ENCODE results near the gene PTS. TPM values are rescaled to one million over a fixed set of nuclear protein-coding genes. Genes with fewer than 3 reads are reported as not detected.

The PTS gene
- total RNA-seq, 1 donor: 52.2 TPM

DNA sequence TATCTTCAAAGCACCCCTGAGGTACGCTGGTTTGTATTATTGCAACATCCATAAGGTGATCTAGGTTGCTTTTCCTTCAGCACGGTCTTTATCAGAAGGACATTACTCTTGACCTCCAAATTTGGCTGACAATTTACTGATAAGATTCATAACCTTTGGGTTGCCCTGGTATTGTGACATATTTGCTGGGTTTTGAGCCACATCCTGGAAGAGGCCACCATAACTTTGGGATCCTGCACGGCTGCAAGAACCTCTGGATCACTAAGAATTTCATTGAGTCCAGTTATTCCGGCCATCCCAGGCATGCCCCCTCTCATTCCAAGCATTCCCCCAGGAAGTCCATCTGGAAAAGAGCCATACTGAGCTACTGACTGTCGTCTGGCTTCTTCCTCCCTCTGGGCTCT is 41.0 kb downstream of the PTS start:
- no peak for DNase-seq (ENCODE audit: low read depth)
- H3K4me3 ChIP-seq (ENCODE audit: low read depth, low read length): no peak overlapping the region
- TF ChIP-seq, protein P1, sequence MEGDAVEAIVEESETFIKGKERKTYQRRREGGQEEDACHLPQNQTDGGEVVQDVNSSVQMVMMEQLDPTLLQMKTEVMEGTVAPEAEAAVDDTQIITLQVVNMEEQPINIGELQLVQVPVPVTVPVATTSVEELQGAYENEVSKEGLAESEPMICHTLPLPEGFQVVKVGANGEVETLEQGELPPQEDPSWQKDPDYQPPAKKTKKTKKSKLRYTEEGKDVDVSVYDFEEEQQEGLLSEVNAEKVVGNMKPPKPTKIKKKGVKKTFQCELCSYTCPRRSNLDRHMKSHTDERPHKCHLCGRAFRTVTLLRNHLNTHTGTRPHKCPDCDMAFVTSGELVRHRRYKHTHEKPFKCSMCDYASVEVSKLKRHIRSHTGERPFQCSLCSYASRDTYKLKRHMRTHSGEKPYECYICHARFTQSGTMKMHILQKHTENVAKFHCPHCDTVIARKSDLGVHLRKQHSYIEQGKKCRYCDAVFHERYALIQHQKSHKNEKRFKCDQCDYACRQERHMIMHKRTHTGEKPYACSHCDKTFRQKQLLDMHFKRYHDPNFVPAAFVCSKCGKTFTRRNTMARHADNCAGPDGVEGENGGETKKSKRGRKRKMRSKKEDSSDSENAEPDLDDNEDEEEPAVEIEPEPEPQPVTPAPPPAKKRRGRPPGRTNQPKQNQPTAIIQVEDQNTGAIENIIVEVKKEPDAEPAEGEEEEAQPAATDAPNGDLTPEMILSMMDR (IDR thresholded peaks at IDR 0.05; ENCODE audit: insufficient read depth, low read length): no peak

DNA sequence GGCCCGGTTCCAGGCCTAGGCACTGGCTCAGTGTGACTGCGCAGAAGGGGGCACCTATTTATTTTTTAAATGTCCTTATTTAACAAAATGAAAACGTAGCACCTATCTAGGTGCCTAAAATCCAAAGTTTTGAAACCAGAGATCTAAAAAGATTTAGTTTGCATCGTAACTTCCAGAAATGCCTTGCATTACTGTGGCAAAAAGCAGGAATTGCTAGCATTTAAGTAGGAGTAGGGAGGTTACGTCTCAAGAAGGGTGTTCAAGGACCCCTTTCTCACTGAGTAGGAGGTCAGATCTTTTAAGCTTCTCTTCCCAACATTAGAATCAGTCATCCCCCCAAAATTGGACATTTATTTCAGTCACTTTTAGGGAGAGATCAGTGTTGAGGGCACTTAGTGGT is 42.2 kb downstream of the PTS start:
- DNase-seq (ENCODE audit: low read depth): no peak
- TF ChIP-seq, protein P1 (IDR thresholded peaks at IDR 0.05; ENCODE audit: insufficient read depth, low read length): no peak
- no peak overlapping the region for H3K4me3 ChIP-seq (ENCODE audit: low read depth, low read length)

DNA sequence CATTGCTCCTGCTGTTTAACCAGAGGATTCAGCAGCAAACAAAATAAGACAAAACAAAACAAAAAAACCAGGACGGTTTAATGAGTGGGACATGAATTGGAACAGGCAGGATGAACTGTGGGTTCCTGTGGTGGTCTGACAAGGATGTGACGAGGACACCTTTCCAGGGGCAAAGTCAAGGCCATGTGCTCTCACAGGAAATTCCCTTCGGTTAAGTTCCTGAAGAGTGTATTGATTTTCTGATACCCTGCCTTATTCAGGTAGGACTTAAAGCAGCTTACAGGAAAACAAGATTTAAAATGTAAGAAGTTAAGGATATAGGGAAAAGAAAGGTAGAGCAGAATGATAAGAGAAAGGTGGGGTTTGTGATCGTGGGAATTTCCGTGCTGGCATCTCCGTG is 42.9 kb downstream of the PTS start:
- no peak for DNase-seq (ENCODE audit: low read depth)

DNA sequence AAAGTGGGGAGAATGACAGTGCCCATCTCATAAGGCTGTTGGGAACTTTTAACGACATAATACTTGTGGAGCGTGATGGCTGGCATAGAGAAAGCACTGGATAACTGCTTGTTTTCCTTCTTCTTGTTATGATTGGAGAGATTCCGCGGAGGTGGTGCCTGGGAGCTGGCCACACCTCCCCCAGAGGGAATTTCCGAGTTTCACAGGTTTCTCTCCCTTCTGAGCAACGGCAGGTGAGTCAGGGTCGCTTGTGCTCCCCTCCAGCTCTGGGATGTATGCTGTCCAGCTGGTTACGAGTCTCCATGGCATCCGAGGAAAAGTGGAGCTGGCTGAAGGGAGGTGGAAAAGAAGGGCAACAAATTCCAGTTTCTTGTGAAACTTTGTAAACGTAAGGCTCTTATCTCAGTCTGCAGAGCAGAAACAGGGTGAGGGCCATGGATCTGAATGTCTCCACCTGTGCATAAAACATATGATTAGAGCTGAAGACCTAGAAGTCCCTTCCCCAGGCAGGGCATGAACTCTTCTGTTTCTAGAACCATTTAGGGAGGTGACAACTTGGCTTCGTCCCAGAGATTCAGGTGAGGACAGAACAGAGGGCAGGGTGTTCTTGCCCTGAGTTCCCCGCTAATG is 44.4 kb downstream of the PTS start:
- no peak overlapping the region for H3K4me3 ChIP-seq (ENCODE audit: low read depth, low read length)
- no peak for DNase-seq (ENCODE audit: low read depth)
- TF ChIP-seq, protein P1 (IDR thresholded peaks at IDR 0.05; ENCODE audit: insufficient read depth, low read length): no peak

More for the DNA sequence above, 42.9 kb downstream of the PTS start:
- TF ChIP-seq, protein P1 (IDR thresholded peaks at IDR 0.05; ENCODE audit: insufficient read depth, low read length): no peak
- H3K4me3 ChIP-seq (ENCODE audit: low read depth, low read length): no peak overlapping the region

DNA sequence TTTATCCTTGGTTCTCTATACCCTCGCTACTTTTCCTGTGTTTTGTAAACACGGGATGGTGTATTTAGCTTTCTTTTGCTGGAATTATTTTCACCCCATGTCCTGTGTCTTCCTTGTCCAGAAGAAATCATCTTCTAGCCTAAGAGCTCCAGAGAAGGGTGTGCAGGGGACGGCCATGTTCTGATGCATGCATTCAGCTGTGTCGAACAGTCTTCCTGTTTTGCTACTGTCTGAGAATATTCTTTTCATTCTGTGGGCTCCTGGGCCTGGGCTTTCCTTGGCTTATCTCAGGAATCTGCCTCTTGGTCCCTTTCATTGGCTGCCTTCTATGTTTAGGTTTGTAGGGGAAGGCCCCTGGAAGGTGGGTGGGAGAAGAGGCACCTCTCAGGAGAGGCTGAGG is 45.0 kb downstream of the PTS start:
- TF ChIP-seq, protein P1 (IDR thresholded peaks at IDR 0.05; ENCODE audit: insufficient read depth, low read length): no peak
- no peak overlapping the region for H3K4me3 ChIP-seq (ENCODE audit: low read depth, low read length)
- no peak for DNase-seq (ENCODE audit: low read depth)

DNA sequence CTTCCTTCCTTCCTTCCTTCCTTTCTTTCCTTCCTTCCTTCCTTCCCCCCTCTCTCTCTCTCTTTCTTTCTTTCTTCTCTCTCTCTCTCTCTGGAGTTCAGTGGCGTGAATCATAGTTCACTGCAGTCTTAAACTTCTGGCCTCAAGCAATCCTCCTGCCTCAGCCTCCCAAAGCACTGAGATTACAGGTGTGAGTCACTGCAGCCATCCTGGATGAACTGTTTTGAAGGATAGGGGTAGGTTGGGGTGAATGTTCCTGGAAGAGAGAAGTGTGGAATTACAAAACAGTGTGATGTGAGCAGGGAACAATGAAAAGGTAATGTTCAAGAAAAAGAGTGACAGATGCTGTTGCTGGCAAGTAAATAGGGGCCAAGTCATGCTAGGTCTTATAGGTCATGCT is 46.8 kb downstream of the PTS start:
- H3K4me3 ChIP-seq (ENCODE audit: low read depth, low read length): no peak overlapping the region
- no peak for DNase-seq (ENCODE audit: low read depth)
- TF ChIP-seq, protein P1 (IDR thresholded peaks at IDR 0.05; ENCODE audit: insufficient read depth, low read length): no peak

Measured in fibroblast of the aortic adventitia (primary cell).